HG03175 (cell line): Measurements from ENCODE around the gene PLD5.
"Not testable (repeated sequence)": the region's sequence is repeated elsewhere in the genome, so short reads cannot be mapped to it uniquely, and the experiment has no call there.

Experiments
- ATAC-seq: cut with Tn5 transposase; IDR thresholded peaks from one replicate; pipeline ENCODE4 v1.9.1; 2021; ENCODE audit warnings: mild to moderate bottlenecking, moderate library complexity; ENCODE audit not compliant: unreplicated experiment

The PLD5 gene

GRCh38 chr1:242506724-242507123, 17.8 kb downstream of the PLD5 start:
- no peak for ATAC-seq

- no peak for ATAC-seq
These were observed 35.0 kb downstream of the PLD5 start for GRCh38 chr1:242489545-242489944.

GRCh38 chr1:242477944-242478343, 46.6 kb downstream of the PLD5 start:
- no peak for ATAC-seq

- ATAC-seq = no peak
These were observed 53.7 kb downstream of the PLD5 start for GRCh38 chr1:242470774-242471173.

GRCh38 chr1:242468784-242469183, 55.7 kb downstream of the PLD5 start:
- ATAC-seq = no peak

DNA sequence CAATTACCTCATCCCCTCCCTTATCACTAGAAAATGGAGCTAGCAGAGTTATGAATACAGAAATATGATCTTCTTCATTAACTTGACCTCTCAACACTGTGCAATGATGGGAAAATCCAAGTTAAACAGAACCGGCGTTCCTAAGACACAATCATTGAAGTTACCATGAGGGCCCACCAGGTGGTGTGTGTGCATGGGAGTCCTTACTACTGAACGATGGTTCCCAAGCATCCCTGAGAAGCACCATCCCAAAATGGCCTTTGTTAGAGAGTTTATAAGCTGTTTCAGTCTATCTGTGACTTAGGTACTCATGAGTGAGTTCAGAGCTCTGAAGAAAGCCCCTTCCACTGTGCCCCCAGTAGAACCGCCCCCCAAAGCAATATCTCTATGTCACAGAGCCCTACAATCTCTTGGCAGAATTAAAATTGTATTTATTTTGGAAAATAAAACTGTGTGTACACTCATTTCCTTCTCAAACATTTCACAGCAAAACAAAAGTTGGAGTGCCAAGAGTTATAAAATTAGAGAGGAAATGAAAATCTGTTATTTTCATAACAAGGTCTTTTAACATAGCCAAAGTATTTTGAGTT, 56.8 kb downstream of the PLD5 start:
- peak; percentile 76 for ATAC-seq

- ATAC-seq = no peak
These were observed 61.6 kb downstream of the PLD5 start for GRCh38 chr1:242462867-242463266.

DNA sequence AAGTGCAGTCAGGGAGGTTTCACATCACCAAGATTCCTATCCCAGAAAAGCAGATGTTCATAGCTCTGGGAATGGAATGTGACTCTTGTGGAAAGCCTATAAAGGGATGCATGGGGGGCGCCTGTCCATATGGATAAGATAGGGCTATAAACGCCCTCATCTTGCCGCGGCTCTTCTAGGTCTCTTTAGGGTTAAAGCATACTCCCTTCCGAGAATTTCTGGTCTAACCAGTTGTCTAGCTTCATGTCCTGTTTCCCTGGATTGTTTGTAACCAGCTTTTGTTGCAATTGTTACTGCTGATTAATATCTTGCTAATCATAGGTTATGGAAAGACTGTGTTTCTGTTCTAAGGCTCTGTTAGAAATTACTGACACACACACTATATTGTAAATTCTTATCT, 64.8 kb downstream of the PLD5 start:
- ATAC-seq = not testable (repeated sequence)

DNA sequence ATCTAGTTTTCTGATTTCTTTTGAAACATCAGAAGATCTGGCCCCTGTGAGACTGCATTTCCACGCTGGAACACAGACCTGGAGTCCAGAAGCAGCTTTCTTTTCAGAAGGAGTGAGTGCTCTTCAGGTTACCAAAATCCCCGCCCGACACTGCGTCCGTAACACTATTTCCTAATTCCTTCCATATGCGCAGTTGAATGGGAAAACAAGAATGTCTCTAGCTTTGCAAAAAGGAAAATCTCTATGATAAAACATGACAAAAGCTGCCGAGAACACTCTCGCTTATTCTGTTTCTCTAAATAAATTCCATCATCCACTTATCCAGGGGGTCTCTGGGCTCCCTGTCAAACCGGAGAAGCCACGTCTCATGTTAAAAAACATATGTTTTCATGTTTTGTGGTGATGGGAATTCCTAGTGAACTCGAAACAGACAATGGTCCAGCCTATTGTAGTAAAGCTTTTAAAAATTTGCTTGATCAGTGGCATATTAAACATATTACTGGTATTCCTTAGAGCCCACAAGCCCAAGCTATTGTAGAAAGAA, 67.7 kb downstream of the PLD5 start:
- ATAC-seq = no peak

GRCh38 chr1:242455052-242455361, 69.5 kb downstream of the PLD5 start:
- ATAC-seq = peak; percentile 16

DNA sequence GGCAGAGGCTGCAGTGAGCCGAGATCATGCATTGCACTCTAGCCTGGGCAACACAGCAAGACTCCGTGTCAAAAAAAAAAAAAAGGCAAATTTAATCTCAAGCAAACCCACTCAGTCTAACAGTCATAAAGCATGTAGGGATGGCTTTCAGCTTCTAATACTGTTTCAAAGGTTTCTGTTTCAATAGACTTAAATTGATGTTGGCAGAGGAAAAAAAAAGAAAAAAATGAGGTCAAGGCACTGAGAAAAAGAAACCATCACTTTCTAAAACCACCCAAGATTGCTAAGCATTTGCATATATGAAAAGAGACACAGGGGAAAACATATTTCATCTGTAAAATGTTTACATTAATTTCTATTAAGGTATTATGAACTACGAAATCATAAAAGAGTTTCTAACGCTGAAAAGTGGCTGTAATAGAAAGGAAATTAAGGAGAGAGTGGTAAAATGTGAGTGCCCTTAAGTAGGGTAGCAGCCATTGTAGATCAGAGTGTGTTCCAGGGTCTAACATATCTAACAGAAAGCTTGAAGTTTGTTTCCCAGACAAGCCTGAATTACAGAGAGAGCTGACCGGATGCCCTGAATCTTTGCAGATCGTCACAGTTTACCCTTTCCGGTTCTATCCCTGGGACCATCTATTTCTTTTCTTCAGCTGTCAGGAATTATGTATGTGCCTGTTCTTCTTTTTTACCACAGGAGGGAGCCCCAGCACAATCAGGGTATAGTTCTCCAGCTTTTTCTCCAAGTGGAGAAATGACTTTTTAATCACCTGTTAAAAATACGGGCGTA, 70.0 kb downstream of the PLD5 start:
- ATAC-seq = peak; percentile 61

GRCh38 chr1:242452573-242452972, 71.9 kb downstream of the PLD5 start:
- no peak for ATAC-seq

GRCh38 chr1:242449661-242450060, 74.8 kb downstream of the PLD5 start:
- no peak for ATAC-seq

GRCh38 chr1:242448910-242449645, 75.4 kb downstream of the PLD5 start:
- ATAC-seq = no peak

DNA sequence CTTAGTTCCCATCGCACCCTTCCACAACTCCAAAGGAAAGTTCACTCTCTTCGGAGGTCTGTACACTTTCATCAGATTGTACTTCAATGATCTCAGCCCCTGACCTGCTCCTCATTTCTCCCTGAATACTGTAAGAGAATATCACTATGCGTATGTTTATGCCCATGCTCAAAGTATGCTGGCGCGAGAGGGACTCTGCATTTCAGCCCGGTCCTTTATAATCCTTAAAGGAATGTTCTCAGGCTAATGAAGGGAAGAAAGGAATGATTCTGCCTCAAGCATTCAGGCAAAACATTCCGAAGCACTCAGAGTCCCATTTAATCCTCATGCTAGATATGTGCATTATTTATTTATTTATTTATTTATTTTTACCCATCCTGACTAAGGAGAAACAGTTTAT, 76.8 kb downstream of the PLD5 start:
- no peak for ATAC-seq

- no peak for ATAC-seq
These were observed 83.7 kb downstream of the PLD5 start for GRCh38 chr1:242440757-242441156.

DNA sequence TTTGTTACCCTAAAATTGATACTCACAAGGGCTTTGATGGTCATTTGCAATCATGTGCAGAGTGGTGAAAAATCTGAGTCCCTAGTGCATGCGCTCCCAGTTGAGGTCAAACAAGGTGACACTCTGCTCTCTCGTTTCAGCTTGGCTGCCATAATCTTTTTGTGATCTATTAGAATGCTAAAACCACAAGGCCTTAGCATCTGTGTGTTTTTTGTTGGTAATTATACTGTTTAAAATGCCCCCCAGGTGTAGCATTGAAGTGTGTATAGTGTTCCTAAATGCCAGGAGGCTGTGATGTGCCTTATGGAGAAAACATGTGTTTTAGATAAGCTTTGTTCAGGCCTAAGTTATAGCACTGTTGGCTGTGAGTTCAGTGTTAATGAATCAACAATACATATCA, 89.3 kb downstream of the PLD5 start:
- ATAC-seq = no peak

DNA sequence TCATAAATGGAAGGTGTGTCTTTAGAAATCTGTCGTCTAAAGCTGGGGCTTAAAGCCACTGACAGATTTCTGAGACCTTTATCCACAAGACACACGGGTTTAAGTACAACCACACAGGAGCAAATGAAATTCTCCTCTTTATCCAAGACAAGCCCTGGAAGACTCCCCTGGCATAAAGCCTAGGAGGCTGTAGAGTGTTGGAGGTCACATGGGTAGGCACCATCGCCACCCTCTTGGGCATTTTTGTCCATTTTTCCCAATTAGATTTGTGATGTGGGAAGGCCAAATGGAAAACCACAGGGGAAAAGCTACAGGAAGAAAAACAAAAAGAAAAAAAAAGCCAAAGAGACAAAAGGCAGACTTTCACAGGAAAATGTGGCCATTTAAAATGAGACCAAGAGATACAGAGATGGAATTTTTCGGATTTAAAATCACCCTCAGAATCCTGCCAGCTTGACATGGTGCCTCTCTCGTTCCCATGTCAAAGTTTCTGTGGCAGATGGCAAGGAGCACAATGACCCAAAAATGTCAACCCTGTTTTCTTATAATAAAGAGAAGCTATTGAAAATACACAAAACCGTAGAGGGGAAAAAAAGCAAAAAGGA, 91.9 kb downstream of the PLD5 start:
- ATAC-seq = no peak

DNA sequence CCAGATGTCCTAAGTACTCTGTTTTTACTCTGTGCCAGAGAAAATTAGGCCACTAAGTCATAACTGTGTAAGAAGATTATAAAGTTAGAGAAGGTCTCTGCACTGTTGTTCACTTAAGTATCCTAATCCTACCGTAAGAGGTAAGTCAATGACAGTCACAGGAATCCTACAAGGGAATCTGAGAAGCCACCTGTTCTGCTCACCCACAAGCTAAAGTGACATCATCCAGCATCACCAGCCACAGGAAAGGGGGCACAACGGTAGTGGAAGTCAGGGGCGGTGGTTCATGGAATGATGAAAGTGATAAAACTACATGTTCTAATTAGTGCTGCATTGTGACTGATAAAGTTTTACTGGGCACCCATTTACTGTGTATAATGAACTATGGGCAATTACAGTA, 92.7 kb downstream of the PLD5 start:
- ATAC-seq = no peak

- no peak for ATAC-seq
These were observed 93.5 kb downstream of the PLD5 start for GRCh38 chr1:242430956-242431355.

GRCh38 chr1:242428399-242429190, 95.9 kb downstream of the PLD5 start:
- no peak for ATAC-seq
